Esophagus squamous epithelium (tissue), 4 donors: Measurements from ENCODE around the gene ADK.

Source experiments
- POLR2A ChIP-seq, 4 donors: fragments of 450-650 bp; IDR thresholded peaks; one replicate each; pipeline ENCODE4 v1.6.1; 2017; ENCODE audit warnings: antibody characterized with exemption in 4 of 4, mild to moderate bottlenecking in 4 of 4, moderate library complexity in 3 of 4
- TF ChIP-seq, protein P1 (sequence below), 6 experiments: fragments of 450-650 bp in 4 of 6; fragments of 200-600 bp in 2 of 6; sonication (generic) in 2 of 6; IDR thresholded peaks; one replicate each; pipeline ENCODE4 v1.5.1; 2016 to 2019; ENCODE audit warnings: antibody characterized with exemption in 6 of 6, mild to moderate bottlenecking in 4 of 6, moderate library complexity in 4 of 6

DNA sequence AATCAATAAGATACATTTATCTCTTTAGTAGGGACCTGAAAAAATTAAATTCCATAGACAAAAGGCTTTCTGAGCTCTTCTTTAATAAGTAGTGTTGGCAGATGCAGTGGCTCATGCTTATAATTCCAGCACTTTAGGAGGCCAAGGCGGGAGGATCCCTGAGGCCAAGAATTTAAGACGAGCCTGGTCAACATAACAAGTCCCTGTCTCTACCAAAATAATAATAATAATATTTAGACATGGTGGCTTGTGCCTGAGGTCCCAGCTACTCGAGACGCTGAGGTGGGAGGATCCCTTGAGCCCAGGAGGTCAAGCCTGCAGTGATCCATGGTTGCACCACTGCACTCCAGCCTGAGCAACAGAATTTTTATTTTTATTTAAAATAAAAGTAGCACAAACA, 280.8 kb downstream of the ADK start:
- TF ChIP-seq, protein P1, sequence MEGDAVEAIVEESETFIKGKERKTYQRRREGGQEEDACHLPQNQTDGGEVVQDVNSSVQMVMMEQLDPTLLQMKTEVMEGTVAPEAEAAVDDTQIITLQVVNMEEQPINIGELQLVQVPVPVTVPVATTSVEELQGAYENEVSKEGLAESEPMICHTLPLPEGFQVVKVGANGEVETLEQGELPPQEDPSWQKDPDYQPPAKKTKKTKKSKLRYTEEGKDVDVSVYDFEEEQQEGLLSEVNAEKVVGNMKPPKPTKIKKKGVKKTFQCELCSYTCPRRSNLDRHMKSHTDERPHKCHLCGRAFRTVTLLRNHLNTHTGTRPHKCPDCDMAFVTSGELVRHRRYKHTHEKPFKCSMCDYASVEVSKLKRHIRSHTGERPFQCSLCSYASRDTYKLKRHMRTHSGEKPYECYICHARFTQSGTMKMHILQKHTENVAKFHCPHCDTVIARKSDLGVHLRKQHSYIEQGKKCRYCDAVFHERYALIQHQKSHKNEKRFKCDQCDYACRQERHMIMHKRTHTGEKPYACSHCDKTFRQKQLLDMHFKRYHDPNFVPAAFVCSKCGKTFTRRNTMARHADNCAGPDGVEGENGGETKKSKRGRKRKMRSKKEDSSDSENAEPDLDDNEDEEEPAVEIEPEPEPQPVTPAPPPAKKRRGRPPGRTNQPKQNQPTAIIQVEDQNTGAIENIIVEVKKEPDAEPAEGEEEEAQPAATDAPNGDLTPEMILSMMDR (IDR thresholded peaks at IDR 0.05), result no peak
- TF ChIP-seq POLR2A (IDR thresholded peaks at IDR 0.05), result no peak
